ENCODE data around the gene FFAR1.

GRCh38 chr19:35352448-35353304 lies 5.0 kb downstream of the FFAR1 start:
- TF ChIP-seq POLR2AphosphoS5 (IDR thresholded peaks at IDR 0.05; ENCODE audit: low read depth, low read length) (no peak), CTCF (IDR thresholded peaks at IDR 0.05; ENCODE audit: control extremely low read depth in 1 of 3, insufficient read depth in 1 of 3, low read depth in 1 of 3, low read length in 3 of 3) (peak; percentile 77 to 95 (median 93)), BRCA1 (IDR thresholded peaks at IDR 0.05; ENCODE audit: low read depth, low read length) (no peak), SRF (IDR thresholded peaks at IDR 0.05; ENCODE audit: low read depth, low read length) (no peak), SIX5 (IDR thresholded peaks at IDR 0.05; ENCODE audit: low read depth, low read length) (no peak), CEBPB (IDR thresholded peaks at IDR 0.05; ENCODE audit: low read depth, low read length) (no peak)
